Liver (tissue), 9 donors: ENCODE results near the gene AP3M1. TPM values are rescaled to one million over a fixed set of nuclear protein-coding genes. Genes with fewer than 3 reads are reported as not detected.

Source experiments
- DNase-seq: peaks from one replicate; pipeline ENCODE4 v3.0.0-alpha.2; 2017; ENCODE audit warnings: low spot score
- H3K27ac ChIP-seq, 2 donors: one replicate each; pipeline ENCODE4 v1.7.0; 2013; ENCODE audit warnings: inconsistent platforms in 2 of 2, low read length in 2 of 2, control low read depth in 1 of 2, low read depth in 1 of 2, mild to moderate bottlenecking in 1 of 2
- H3K27me3 ChIP-seq, 4 donors: one replicate each; pipeline versions ENCODE4 v1.6.1 to v1.7.0; 2013; ENCODE audit warnings: low read length in 3 of 4, inconsistent platforms in 1 of 4, mild to moderate bottlenecking in 1 of 4, moderate library complexity in 1 of 4; ENCODE audit not compliant: control insufficient read depth in 4 of 4, insufficient read depth in 4 of 4
- H3K36me3 ChIP-seq, 4 donors: one replicate each; pipeline versions ENCODE4 v1.6.1 to v1.7.0; 2013; ENCODE audit warnings: low read length in 3 of 4, mild to moderate bottlenecking in 3 of 4, low read depth in 1 of 4, moderate library complexity in 1 of 4; ENCODE audit not compliant: control insufficient read depth in 4 of 4, insufficient read depth in 3 of 4
- H3K4me1 ChIP-seq, 4 donors: one replicate each; pipeline versions ENCODE4 v1.6.1 to v1.7.0; 2013; ENCODE audit warnings: low read length in 3 of 4, mild to moderate bottlenecking in 3 of 4, moderate library complexity in 1 of 4; ENCODE audit not compliant: control insufficient read depth in 4 of 4, insufficient read depth in 4 of 4
- H3K4me3 ChIP-seq, 3 donors: one replicate each; pipeline versions ENCODE4 v1.6.1 to v1.7.0; 2013; ENCODE audit warnings: low read length in 3 of 3, control low read depth in 1 of 3, low read depth in 1 of 3, mild to moderate bottlenecking in 1 of 3
- H3K9ac ChIP-seq, 2 donors: one replicate each; pipeline ENCODE4 v1.7.0; 2013; ENCODE audit warnings: low read length in 2 of 2, mild to moderate bottlenecking in 2 of 2, moderate library complexity in 2 of 2, control low read depth in 1 of 2, low read depth in 1 of 2
- H3K9me3 ChIP-seq, 4 donors: one replicate each; pipeline versions ENCODE4 v1.6.1 to v1.7.0; 2013; ENCODE audit warnings: low read length in 3 of 4; ENCODE audit not compliant: control insufficient read depth in 4 of 4
- EGR1 ChIP-seq, 2 donors: IDR thresholded peaks; 2 replicates each; pipeline ENCODE4 v1.6.1; 2016 to 2018; ENCODE audit warnings: antibody characterized with exemption in 2 of 2, low read depth in 2 of 2
- NR2F2 ChIP-seq: IDR thresholded peaks from 2 replicates; pipeline ENCODE4 v1.6.1; 2016; ENCODE audit warnings: antibody characterized with exemption
- RXRA ChIP-seq, 2 donors: IDR thresholded peaks; 2 replicates each; pipeline ENCODE4 v1.6.1; 2017 to 2018; ENCODE audit warnings: antibody characterized with exemption in 2 of 2, mild to moderate bottlenecking in 1 of 2
- SP1 ChIP-seq: IDR thresholded peaks from 2 replicates; pipeline ENCODE4 v1.6.1; 2018; ENCODE audit warnings: antibody characterized with exemption, mild to moderate bottlenecking
- WGBS: extraction: QIAGEN DNeasy Blood & Tissue Kit; methylation state at CpG from one replicate; pipeline ENCODE4 v1.1.7; 2013; 5-methylcytosine and 5-hydroxymethylcytosine counted together
- polyA plus RNA-seq, 2 donors: library from polyadenylated mRNA; stranded (reverse) in 1 of 2; unstranded in 1 of 2; fragments of 200-250 nt in 1 of 2; fragments of >200 nt in 1 of 2; fragmentation: Nextera tagmentation in 1 of 2; extraction: Ambion mirVana in 1 of 2; gene quantifications; one replicate each; pipeline versions ENCODE4 v1.2.1 to v1.2.3, GENCODE V29; 2013 to 2015
- total RNA-seq, 2 donors: library from RNA; depleted of rRNA; stranded (reverse); fragments of >200 nt; gene quantifications; one replicate each; pipeline ENCODE4 v1.2.3, GENCODE V29; 2014
- donor health status: healthy.
- donor health status: healthy.
- donor health status: healthy.
- donor health status: healthy.
- donor health status: healthy.

The AP3M1 gene
- total and polyA plus RNA-seq, 4 donors, result 7.5 to 24.8 (median 16.6) TPM

DNA sequence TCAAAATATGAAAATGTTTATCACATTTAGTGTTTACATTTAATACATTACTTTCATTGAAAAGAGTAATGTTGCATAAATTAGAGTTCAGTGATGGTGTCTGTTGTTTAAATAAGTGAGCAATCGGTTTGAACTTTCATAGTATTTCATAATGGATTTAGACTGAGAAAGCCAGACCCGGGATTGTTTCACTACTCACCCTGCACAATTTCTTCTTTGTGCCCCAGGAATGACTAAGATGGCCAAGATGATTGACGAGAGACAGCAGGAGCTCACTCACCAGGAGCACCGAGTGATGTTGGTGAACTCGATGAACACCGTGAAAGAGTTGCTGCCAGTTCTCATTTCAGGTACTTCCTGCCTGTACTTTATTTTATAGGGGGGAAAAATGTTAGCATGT is 78.1 kb downstream of the AP3M1 start:
- no peaks in the 10 kb centered on the region for H3K9me3 ChIP-seq
- peaks cover 0 to 5% (median 2%) of the 10 kb centered on the region in 4 donors for H3K4me1 ChIP-seq
- no peak overlapping the region for H3K27ac ChIP-seq
- H3K4me3 ChIP-seq, result no peak overlapping the region
- WGBS, result 82% methylated on average over 6 of the region's 6 CpGs
- no peak for TF ChIP-seq SP1
- DNase-seq, result no peak
- H3K36me3 ChIP-seq, result peaks cover 0 to 11% (median 4%) of the 10 kb centered on the region in 4 donors
- H3K27me3 ChIP-seq, result no peaks in the 10 kb centered on the region
- no peak overlapping the region for H3K9ac ChIP-seq

DNA sequence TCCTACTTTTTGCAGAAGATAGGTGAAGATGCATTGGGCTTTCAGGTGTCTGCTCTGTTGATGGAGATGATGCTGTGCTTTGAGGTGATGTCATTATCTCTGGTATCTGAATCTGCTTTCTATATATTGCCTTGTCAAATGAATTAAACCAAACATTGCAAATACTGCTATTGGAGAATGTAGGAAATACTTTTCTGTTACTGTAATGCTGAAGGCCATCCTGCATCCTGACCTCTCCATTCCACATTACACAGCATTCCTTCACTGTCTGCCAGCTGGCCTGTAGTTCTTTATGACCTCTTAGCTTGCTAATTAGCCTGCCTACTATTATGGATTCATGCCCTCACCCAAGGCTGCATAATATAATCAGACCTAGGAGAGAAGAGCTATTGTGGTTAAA is 79.5 kb downstream of the AP3M1 start:
- H3K4me1 ChIP-seq, result peaks cover 0 to 7% (median 3%) of the 10 kb centered on the region in 4 donors
- H3K27ac ChIP-seq, result no peak overlapping the region
- H3K9me3 ChIP-seq, result no peaks in the 10 kb centered on the region
- H3K4me3 ChIP-seq, result no peak overlapping the region
- TF ChIP-seq EGR1 (IDR thresholded peaks at IDR 0.05; ENCODE audit: low read depth in 2 of 2), result no peak
- TF ChIP-seq NR2F2, result peak; percentile 96
- peak; percentile 7 for TF ChIP-seq SP1
- TF ChIP-seq RXRA (IDR thresholded peaks at IDR 0.05), result peak in 1 of 2 donors; percentile 18
- no peak for DNase-seq
- H3K27me3 ChIP-seq, result no peaks in the 10 kb centered on the region
- no peak overlapping the region for H3K9ac ChIP-seq
- peaks cover 0 to 11% (median 4%) of the 10 kb centered on the region in 4 donors for H3K36me3 ChIP-seq

Other genes starting within 250 kb of the AP3M1 start
- gene PLAU, start 239.7 kb downstream of the AP3M1 start, total RNA-seq, result 1 to 10 TPM in 1 of 2 donors, under 1 TPM in 1; 0.67 to 1.0 TPM
- gene PLAU, start 239.7 kb downstream of the AP3M1 start, polyA plus RNA-seq, result under 1 TPM; 0.40 to 0.91 TPM
- gene VCL, start 152.7 kb downstream of the AP3M1 start, total RNA-seq, result 10 to 100 TPM; 20.6 to 37.8 TPM
- gene VCL, start 152.7 kb downstream of the AP3M1 start, polyA plus RNA-seq, result 10 to 100 TPM in 1 of 2 donors, 1 to 10 TPM in 1; 4.3 to 14.0 TPM
- gene ADK, start 393 bp upstream of the AP3M1 start, total RNA-seq, result 10 to 100 TPM; 18.0 to 88.0 TPM
- 100 to 1,000 TPM in 1 of 2 donors, 10 to 100 TPM in 1; 43.0 to 110 TPM for gene ADK, start 393 bp upstream of the AP3M1 start, polyA plus RNA-seq